Measurements from ENCODE around the gene DGKG. TPM values are rescaled to one million over a fixed set of nuclear protein-coding genes. Genes with fewer than 3 reads are reported as not detected.

Gene DGKG
- total RNA-seq, 2 donors from 2014 or later, result 0.17 to 0.64 TPM

GRCh38 chr3:186400026-186400425, 38.0 kb upstream of the DGKG start:
- TF ChIP-seq, protein P1, sequence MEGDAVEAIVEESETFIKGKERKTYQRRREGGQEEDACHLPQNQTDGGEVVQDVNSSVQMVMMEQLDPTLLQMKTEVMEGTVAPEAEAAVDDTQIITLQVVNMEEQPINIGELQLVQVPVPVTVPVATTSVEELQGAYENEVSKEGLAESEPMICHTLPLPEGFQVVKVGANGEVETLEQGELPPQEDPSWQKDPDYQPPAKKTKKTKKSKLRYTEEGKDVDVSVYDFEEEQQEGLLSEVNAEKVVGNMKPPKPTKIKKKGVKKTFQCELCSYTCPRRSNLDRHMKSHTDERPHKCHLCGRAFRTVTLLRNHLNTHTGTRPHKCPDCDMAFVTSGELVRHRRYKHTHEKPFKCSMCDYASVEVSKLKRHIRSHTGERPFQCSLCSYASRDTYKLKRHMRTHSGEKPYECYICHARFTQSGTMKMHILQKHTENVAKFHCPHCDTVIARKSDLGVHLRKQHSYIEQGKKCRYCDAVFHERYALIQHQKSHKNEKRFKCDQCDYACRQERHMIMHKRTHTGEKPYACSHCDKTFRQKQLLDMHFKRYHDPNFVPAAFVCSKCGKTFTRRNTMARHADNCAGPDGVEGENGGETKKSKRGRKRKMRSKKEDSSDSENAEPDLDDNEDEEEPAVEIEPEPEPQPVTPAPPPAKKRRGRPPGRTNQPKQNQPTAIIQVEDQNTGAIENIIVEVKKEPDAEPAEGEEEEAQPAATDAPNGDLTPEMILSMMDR (IDR thresholded peaks at IDR 0.05), result no peak
- Histone ChIP-seq H3K27ac (no peak overlapping the region), H3K36me3 (no peaks in the 10 kb centered on the region), H3K4me3 (no peak overlapping the region), H3K9me3 (no peaks in the 10 kb centered on the region), H3K4me1 (no peaks in the 10 kb centered on the region), H3K9ac (ENCODE audit: low read depth in 2 of 2, low read length in 2 of 2) (no peak overlapping the region), H3K27me3 (no peaks in the 10 kb centered on the region)
- DNase-seq, result no peak
- intact Hi-C loops (cut with DNase I), result no loop called here

- H3K4me1 ChIP-seq, result no peaks in the 10 kb centered on the region
- no peaks in the 10 kb centered on the region for H3K9me3 ChIP-seq
- no peak overlapping the region for H3K4me3 ChIP-seq
- intact Hi-C loops (cut with DNase I), result no loop called here
- H3K27ac ChIP-seq, result no peak overlapping the region
- no peaks in the 10 kb centered on the region for H3K27me3 ChIP-seq
- no peak for DNase-seq
- TF ChIP-seq, protein P1 (IDR thresholded peaks at IDR 0.05), result no peak
- H3K9ac ChIP-seq (ENCODE audit: low read depth in 2 of 2, low read length in 2 of 2), result no peak overlapping the region
- no peaks in the 10 kb centered on the region for H3K36me3 ChIP-seq
Observed at GRCh38 chr3:186394566-186395217, 32.7 kb upstream of the DGKG start.

DNA sequence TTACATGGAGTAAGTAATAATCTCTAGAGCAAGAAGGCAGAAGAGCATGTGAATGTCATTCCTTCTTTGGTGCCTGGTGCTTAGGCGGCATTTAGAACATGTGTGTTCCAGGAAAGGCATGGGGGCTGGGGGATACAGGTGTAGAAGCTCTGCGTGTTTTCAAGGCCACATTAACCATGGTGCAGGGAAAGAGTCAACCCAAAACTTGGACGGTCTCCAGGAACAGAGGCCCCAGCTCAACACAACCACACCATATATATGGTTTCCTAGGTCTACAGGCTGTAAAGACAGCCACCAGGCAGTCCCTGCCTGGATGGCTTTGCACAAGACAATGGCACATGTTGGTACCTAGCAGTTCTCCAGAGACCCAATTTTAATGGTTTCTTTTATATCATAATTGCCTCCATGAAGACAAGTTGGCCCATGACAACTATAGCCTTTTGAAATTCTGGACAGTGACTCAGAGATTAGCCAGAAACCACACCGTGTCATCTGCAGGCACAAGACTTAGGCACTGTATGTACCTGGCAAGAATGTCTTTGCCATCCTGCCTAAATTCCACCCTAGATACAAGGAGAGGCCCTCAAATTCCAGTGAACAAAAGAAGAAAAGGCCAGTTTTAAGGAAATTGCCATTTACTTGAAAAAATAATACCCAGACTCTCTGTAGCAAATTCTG, 25.0 kb upstream of the DGKG start:
- H3K27me3 ChIP-seq, result no peaks in the 10 kb centered on the region
- TF ChIP-seq, protein P1 (IDR thresholded peaks at IDR 0.05), result no peak
- H3K4me3 ChIP-seq, result no peak overlapping the region
- no peak for DNase-seq
- no peak overlapping the region for H3K27ac ChIP-seq
- H3K4me1 ChIP-seq, result no peaks in the 10 kb centered on the region
- intact Hi-C loops (cut with DNase I), result no loop called here
- H3K36me3 ChIP-seq, result no peaks in the 10 kb centered on the region
- no peak overlapping the region for H3K9ac ChIP-seq (ENCODE audit: low read depth in 2 of 2, low read length in 2 of 2)
- no peaks in the 10 kb centered on the region for H3K9me3 ChIP-seq

DNA sequence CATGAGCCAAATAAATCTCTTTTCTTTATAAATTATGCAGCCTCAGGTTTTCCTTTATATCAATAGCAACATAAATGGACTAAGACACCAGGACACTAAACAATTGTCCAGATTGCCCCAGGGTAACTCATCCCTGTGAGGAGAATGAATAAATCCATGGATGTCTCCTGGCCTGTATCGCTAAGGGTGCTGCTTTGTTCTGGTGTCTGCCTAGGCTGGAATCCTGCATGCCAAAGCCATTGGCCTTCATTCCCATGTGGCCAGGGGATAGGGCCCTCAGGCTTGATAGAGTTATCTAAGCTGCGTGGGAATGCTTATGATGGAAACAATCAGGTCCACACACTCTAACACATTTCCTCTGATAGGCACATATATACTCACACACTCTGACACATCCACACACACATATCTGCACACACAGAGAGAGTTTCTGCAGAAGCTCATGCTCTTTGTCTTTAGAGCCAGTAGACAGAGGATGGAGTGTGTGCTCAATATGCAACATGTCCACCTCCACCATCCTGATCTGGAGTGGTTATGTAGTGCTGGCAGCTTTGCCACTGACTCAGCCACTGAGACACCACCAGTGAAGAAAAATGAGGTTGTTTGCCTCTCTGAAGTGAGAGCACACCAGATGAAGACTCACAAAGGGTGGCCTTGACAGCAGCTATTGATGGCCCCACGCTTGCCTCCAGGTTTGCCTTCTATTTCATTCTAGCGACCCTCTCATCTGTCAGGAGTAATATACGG, 24.0 kb upstream of the DGKG start:
- no peak overlapping the region for H3K4me3 ChIP-seq
- no peaks in the 10 kb centered on the region for H3K36me3 ChIP-seq
- intact Hi-C loops (cut with DNase I), result no loop called here
- no peaks in the 10 kb centered on the region for H3K9me3 ChIP-seq
- TF ChIP-seq, protein P1 (IDR thresholded peaks at IDR 0.05), result no peak
- H3K27me3 ChIP-seq, result no peaks in the 10 kb centered on the region
- H3K4me1 ChIP-seq, result no peaks in the 10 kb centered on the region
- no peak overlapping the region for H3K27ac ChIP-seq
- H3K9ac ChIP-seq (ENCODE audit: low read depth in 2 of 2, low read length in 2 of 2), result no peak overlapping the region
- no peak for DNase-seq

DNA sequence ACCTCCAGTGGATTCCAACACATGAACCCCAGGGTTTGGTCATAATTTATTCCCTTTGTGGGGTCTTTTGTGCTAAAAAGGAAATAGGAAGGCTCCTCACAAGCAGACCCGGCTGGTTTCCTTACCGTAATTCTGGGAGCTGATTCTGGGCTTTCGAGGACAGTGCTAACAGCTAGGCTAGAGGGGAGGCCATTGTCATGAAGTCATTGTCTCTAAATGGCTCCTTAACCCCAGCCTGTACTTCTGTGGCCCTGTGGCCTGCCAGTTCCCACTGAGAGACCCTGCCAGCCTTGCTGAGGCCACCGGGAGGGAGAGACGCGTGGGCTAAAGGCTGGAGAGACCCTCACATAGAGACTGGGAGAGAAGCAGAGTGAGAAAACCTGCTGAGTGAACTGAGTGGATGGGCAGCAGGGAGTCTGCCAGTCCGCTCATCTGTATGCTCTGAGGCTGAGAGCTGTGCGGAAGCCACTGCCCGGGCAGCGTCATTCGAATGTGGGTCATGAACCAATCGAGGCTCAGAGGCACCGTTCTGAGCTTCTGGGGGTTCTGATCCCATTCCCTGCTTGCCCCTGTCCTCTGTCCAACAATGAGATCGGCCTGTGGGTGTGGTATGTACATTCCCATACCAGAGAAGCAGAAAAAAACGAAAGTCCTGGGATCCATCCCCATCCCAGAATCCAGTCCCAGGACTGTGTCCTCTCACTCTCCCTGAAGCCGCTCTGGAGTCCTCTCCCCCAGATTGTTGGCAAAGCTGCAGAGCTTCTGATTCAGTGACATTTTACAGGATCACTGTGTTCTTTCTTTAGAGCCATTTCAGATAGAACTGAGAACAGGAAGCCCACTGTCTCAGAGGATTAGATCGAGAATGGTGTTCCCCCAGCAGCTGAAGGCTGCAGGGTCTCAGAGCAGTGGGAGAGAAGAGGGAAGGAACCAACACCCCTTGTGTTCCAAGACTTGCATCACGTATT, 21.3 kb upstream of the DGKG start:
- Histone ChIP-seq H3K27ac (no peak overlapping the region), H3K4me3 (no peak overlapping the region), H3K4me1 (no peaks in the 10 kb centered on the region), H3K36me3 (no peaks in the 10 kb centered on the region), H3K27me3 (no peaks in the 10 kb centered on the region), H3K9me3 (no peaks in the 10 kb centered on the region), H3K9ac (ENCODE audit: low read depth in 2 of 2, low read length in 2 of 2) (no peak overlapping the region)
- DNase-seq, result no peak
- intact Hi-C loops (cut with DNase I), result no loop called here
- TF ChIP-seq, protein P1 (IDR thresholded peaks at IDR 0.05), result no peak
